Astrocyte (in vitro differentiated cells and primary cell): Measurements from ENCODE around the gene CROCC2. TPM values are rescaled to one million over a fixed set of nuclear protein-coding genes. Genes with fewer than 3 reads are reported as not detected.

Experiments
- DNase-seq: peaks from one replicate; pipeline ENCODE4 v3.0.0-alpha.2; 2010; ENCODE audit warnings: low read depth
- FAIRE-seq: peaks from 2 replicates; lab custom pipeline; 2011; peaks lifted over from hg19 to GRCh38; lab: Jason Lieb, UNC
- H2AFZ ChIP-seq: 2 replicates; pipeline ENCODE4 v1.6.0; 2012; ENCODE audit warnings: low read depth, low read length, inconsistent platforms
- H3K27ac ChIP-seq: 2 replicates; pipeline ENCODE4 v1.5.1; 2011; ENCODE audit warnings: low read depth, low read length, inconsistent platforms
- H3K27me3 ChIP-seq: 2 replicates; pipeline ENCODE4 v1.6.0; 2011; ENCODE audit warnings: low read length, inconsistent platforms; ENCODE audit not compliant: insufficient read depth
- H3K36me3 ChIP-seq: 2 replicates; pipeline ENCODE4 v1.5.1; 2011; ENCODE audit warnings: low read length, inconsistent platforms; ENCODE audit not compliant: insufficient read depth
- H3K4me1 ChIP-seq: 2 replicates; pipeline ENCODE4 v1.5.1; 2011; ENCODE audit warnings: low read length, inconsistent platforms; ENCODE audit not compliant: insufficient read depth
- H3K4me2 ChIP-seq: 2 replicates; pipeline ENCODE4 v1.6.0; 2012; ENCODE audit warnings: low read length, inconsistent platforms
- H3K4me3 ChIP-seq: 2 replicates; pipeline ENCODE4 v1.5.1; 2011; ENCODE audit warnings: low read depth, mild to moderate bottlenecking, low read length, inconsistent platforms; ENCODE audit not compliant: insufficient read depth
- H3K79me2 ChIP-seq: 2 replicates; pipeline ENCODE4 v1.6.0; 2012; ENCODE audit warnings: mild to moderate bottlenecking, low read length, inconsistent platforms; ENCODE audit not compliant: insufficient read depth
- H3K9ac ChIP-seq: 2 replicates; pipeline ENCODE4 v1.6.0; 2012; ENCODE audit warnings: mild to moderate bottlenecking, low read length, inconsistent platforms
- H3K9me3 ChIP-seq: 2 replicates; pipeline ENCODE4 v1.5.1; 2012; ENCODE audit warnings: low read depth, mild to moderate bottlenecking, low read length, inconsistent platforms; ENCODE audit not compliant: insufficient read depth
- H4K20me1 ChIP-seq: 2 replicates; pipeline ENCODE4 v1.6.0; 2012; ENCODE audit warnings: low read length, inconsistent platforms; ENCODE audit not compliant: insufficient read depth
- H3K27ac Mint-ChIP-seq: one replicate; pipeline ENCODE4 v1.8.0; 2021; ENCODE audit warnings: mild to moderate bottlenecking, mixed read lengths; ENCODE audit not compliant: unreplicated experiment
- H3K27me3 Mint-ChIP-seq: one replicate; pipeline ENCODE4 v1.8.0; 2021; ENCODE audit warnings: low read depth, mixed read lengths; ENCODE audit not compliant: unreplicated experiment
- H3K36me3 Mint-ChIP-seq: one replicate; pipeline ENCODE4 v1.8.0; 2021; ENCODE audit warnings: low read depth, mixed read lengths; ENCODE audit not compliant: unreplicated experiment
- H3K4me1 Mint-ChIP-seq: one replicate; pipeline ENCODE4 v1.8.0; 2021; ENCODE audit warnings: low read depth, mixed read lengths; ENCODE audit not compliant: unreplicated experiment
- H3K4me3 Mint-ChIP-seq: one replicate; pipeline ENCODE4 v1.8.0; 2021; ENCODE audit warnings: mild to moderate bottlenecking, moderate library complexity, mixed read lengths; ENCODE audit not compliant: unreplicated experiment
- H3K9me3 Mint-ChIP-seq: one replicate; pipeline ENCODE4 v1.8.0; 2021; ENCODE audit warnings: mild to moderate bottlenecking, mixed read lengths; ENCODE audit not compliant: unreplicated experiment
- EZH2 ChIP-seq: IDR thresholded peaks from 2 replicates; pipeline ENCODE4 v1.6.1; 2012; ENCODE audit warnings: mild to moderate bottlenecking, low read length, inconsistent platforms; ENCODE audit not compliant: insufficient read depth
- total RNA-seq: library from RNA; stranded (reverse); gene quantifications from 2 replicates; pipeline ENCODE4 v1.2.1, GENCODE V29; 2021
- TF ChIP-seq, protein P1 (sequence below): IDR thresholded peaks from 2 replicates; pipeline ENCODE4 v1.5.1; 2011; ENCODE audit warnings: low read depth, mild to moderate bottlenecking, inconsistent platforms, low read length, moderate library complexity; ENCODE audit not compliant: insufficient read depth

Gene CROCC2
- total RNA-seq, 1 donor from 2014 or later = not detected

DNA sequence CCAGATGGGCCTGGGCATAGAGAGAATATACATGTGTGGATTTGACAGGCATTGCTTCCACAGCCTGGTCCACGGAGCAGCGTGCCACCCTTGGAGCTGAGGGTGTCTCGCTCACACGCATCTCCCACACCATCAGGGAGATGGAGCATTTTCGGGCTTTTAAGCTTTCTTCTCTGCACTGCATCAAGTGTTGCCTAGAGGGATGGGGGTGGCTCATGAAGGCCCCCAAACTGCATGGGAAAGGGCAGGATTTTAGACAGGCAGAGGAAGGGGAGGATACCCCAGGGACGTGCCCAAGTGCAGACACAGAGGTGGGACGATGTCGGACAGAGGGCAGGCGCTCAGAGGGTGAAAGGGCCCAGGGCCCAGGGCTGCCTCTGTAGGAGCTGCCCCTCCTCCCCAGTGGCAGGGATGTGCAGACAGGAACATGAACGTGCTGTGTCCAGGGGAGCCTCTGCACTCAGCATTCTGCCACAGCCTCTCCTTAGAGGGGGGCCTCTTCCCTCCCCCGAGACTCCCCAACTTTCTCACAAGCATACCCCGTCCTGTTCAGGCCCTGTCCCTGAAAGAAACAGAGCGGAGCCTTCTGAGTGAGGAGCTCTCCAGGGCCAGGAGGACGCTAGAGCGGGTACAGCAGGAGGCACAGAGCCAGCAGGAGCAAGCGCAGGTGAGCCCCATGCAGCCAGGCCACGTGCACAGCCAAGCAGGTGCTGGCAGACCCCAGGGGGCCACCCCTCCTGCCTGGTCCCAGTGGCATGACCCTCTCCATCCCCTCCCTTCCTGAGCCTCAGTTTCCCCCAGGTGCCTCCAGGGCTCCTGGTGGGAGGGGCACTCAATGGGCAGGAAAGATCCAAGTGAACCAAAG is 49.4 kb downstream of the CROCC2 start:
- no peaks in the 10 kb centered on the region for H3K36me3 Mint-ChIP-seq
- DNase-seq (no peak), FAIRE-seq (no peak)
- Histone ChIP-seq H3K9me3 (no peaks in the 10 kb centered on the region), H3K27ac (no peak overlapping the region), H3K4me1 (peaks cover 3% of the 10 kb centered on the region), H3K79me2 (no peaks in the 10 kb centered on the region), H3K36me3 (no peaks in the 10 kb centered on the region), H3K9ac (no peak overlapping the region), H2AFZ (no peak overlapping the region), H4K20me1 (no peaks in the 10 kb centered on the region), H3K4me2 (no peak overlapping the region), H3K27me3 (peaks cover 17% of the 10 kb centered on the region), H3K4me3 (no peak overlapping the region)
- H3K9me3 Mint-ChIP-seq = no peaks in the 10 kb centered on the region
- peaks cover 19% of the 10 kb centered on the region for H3K27me3 Mint-ChIP-seq
- H3K27ac Mint-ChIP-seq = no peak overlapping the region
- TF ChIP-seq EZH2 = no peak
- TF ChIP-seq, protein P1, sequence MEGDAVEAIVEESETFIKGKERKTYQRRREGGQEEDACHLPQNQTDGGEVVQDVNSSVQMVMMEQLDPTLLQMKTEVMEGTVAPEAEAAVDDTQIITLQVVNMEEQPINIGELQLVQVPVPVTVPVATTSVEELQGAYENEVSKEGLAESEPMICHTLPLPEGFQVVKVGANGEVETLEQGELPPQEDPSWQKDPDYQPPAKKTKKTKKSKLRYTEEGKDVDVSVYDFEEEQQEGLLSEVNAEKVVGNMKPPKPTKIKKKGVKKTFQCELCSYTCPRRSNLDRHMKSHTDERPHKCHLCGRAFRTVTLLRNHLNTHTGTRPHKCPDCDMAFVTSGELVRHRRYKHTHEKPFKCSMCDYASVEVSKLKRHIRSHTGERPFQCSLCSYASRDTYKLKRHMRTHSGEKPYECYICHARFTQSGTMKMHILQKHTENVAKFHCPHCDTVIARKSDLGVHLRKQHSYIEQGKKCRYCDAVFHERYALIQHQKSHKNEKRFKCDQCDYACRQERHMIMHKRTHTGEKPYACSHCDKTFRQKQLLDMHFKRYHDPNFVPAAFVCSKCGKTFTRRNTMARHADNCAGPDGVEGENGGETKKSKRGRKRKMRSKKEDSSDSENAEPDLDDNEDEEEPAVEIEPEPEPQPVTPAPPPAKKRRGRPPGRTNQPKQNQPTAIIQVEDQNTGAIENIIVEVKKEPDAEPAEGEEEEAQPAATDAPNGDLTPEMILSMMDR = no peak
- H3K4me1 Mint-ChIP-seq = peaks cover 5% of the 10 kb centered on the region
- no peak overlapping the region for H3K4me3 Mint-ChIP-seq

DNA sequence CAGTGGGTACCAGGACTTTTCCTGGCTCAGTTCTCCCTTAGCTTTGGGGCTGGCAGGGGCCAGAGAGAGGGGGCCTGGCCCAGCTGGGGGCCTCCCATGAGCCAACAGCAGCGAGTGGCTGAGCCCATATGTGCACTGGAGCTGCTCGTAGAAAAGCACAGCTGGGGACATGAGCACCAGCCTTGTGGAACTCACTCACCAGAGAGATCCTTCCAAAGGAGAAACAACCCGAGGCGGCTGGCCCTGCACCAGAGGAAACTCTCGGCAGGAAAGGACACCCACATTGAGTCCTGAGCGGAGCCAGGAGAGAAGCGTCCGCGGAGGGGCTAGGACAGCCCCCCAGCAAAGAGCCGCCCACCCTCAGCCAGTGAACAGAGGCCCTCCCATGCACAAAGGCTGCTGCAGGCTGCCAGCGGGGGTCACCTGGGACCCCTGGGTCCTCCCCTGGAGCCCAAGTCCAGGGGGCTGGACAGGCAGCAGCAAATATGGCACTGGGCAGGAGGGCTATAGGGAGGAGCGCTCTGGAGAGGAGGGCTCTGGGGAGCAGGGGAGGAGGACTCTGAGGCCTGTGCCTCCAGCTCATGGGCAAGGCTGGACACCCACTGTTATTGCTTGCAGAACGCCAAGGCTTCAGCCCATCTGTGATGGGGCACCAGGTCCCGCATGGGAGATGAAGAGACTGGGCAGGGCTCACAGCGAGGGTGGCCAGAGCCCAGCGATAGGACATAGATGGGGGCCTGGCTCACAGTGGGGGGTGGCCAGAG is 50.2 kb downstream of the CROCC2 start:
- no peaks in the 10 kb centered on the region for H3K9me3 Mint-ChIP-seq
- peaks cover 5% of the 10 kb centered on the region for H3K4me1 Mint-ChIP-seq
- no peak overlapping the region for H3K9ac ChIP-seq
- H4K20me1 ChIP-seq = no peaks in the 10 kb centered on the region
- DNase-seq = no peak
- no peak overlapping the region for H3K4me3 Mint-ChIP-seq
- no peak overlapping the region for H3K4me2 ChIP-seq
- H3K79me2 ChIP-seq = no peaks in the 10 kb centered on the region
- peaks cover 3% of the 10 kb centered on the region for H3K4me1 ChIP-seq
- no peaks in the 10 kb centered on the region for H3K36me3 Mint-ChIP-seq
- H3K27me3 ChIP-seq = peaks cover 17% of the 10 kb centered on the region
- H3K9me3 ChIP-seq = no peaks in the 10 kb centered on the region
- TF ChIP-seq, protein P1 = no peak
- no peak for TF ChIP-seq EZH2
- no peak overlapping the region for H3K27ac ChIP-seq
- H3K27me3 Mint-ChIP-seq = peaks cover 19% of the 10 kb centered on the region
- no peak overlapping the region for H3K4me3 ChIP-seq
- FAIRE-seq = no peak
- no peaks in the 10 kb centered on the region for H3K36me3 ChIP-seq
- H3K27ac Mint-ChIP-seq = no peak overlapping the region
- no peak overlapping the region for H2AFZ ChIP-seq
